ENCODE measurements around the gene FEZ2. TPM values are rescaled to one million over a fixed set of nuclear protein-coding genes. Genes with fewer than 3 reads are reported as not detected.
A peak's percentile ranks its signal among the peaks of the same experiment; 100 is the strongest.

The FEZ2 gene
- polyA plus RNA-seq, 1 of the 3 experiments (the other 2 are of a cell fraction): 37.2 TPM

- no peaks in the 10 kb centered on the region for H3K9me3 ChIP-seq
- H3K27me3 ChIP-seq (ENCODE audit: insufficient read depth): no peaks in the 10 kb centered on the region
- H3K4me2 ChIP-seq: no peak overlapping the region
- no peak overlapping the region for H3K4me3 ChIP-seq (ENCODE audit: low read depth in 2 of 2, low read length in 1 of 2)
- no peak for DNase-seq
- ChIA-PET CTCF (interaction anchor here (0.9 kb wide), 1 partner anchor 64 kb away, joined by 3 read pairs; no protein-coding TSS in a partner anchor), POLR2A (no interaction called here)
- peaks cover 0 to 12% of the 10 kb centered on the region in 2 experiments; a peak in 2 of 4 replicates for H3K4me1 ChIP-seq (ENCODE audit: control insufficient read depth in 1 of 2, insufficient read depth in 2 of 2, low read depth in 1 of 2, low read length in 1 of 2)
- H2AFZ ChIP-seq (ENCODE audit: low read depth): no peak overlapping the region
- peak overlapping the region in 1 of 2 experiments; percentile 16; a peak in 1 of 4 replicates for H3K27ac ChIP-seq (ENCODE audit: low read depth in 2 of 2, low read length in 1 of 2)
- peaks cover 18% of the 10 kb centered on the region for H4K20me1 ChIP-seq (ENCODE audit: insufficient read depth)
- no peaks in the 10 kb centered on the region for H3F3A ChIP-seq (replicated peaks; ENCODE audit: insufficient read depth)
- TF ChIP-seq EZH2phosphoT487 (IDR thresholded peaks at IDR 0.05; ENCODE audit: borderline replicate concordance, low read depth): no peak
- no peak for TF ChIP-seq CHD2 (IDR thresholded peaks at IDR 0.05; ENCODE audit: low read length, partially characterized antibody)
- TF ChIP-seq ZBTB33 (IDR thresholded peaks at IDR 0.05; ENCODE audit: borderline replicate concordance, low read depth): no peak
- TF ChIP-seq FOXJ3 (CRISPR knock-in tag; IDR thresholded peaks at IDR 0.05): no peak
- H3K9ac ChIP-seq: no peak overlapping the region
- peaks cover 98% of the 10 kb centered on the region for H3K79me2 ChIP-seq (ENCODE audit: insufficient read depth)
- 55% methylated on average over 2 of the region's 2 CpGs for WGBS (ENCODE audit: low lambda C conversion rate)
- H3K9me2 ChIP-seq: no peaks in the 10 kb centered on the region
- peaks cover 38 to 54% of the 10 kb centered on the region in 2 experiments for H3K36me3 ChIP-seq (replicated peaks in 1 of 2; ENCODE audit: control insufficient read depth in 1 of 2, insufficient read depth in 2 of 2, low read length in 1 of 2)
Measured at GRCh38 chr2:36589230-36589630, 8.7 kb downstream of the FEZ2 start.

GRCh38 chr2:36587556-36587955 lies 10.4 kb downstream of the FEZ2 start:
- peaks cover 95% of the 10 kb centered on the region for H3K79me2 ChIP-seq (ENCODE audit: insufficient read depth)
- H3K9me2 ChIP-seq: no peaks in the 10 kb centered on the region
- no peaks in the 10 kb centered on the region for H3K27me3 ChIP-seq (ENCODE audit: insufficient read depth)
- no peaks in the 10 kb centered on the region for H3F3A ChIP-seq (replicated peaks; ENCODE audit: insufficient read depth)
- peaks cover 12% of the 10 kb centered on the region; the same call in 1 of the 2 replicates for H4K20me1 ChIP-seq (ENCODE audit: insufficient read depth)
- TF ChIP-seq SMC3 (IDR thresholded peaks at IDR 0.05; ENCODE audit: low read depth, low read length) (no peak), EZH2phosphoT487 (IDR thresholded peaks at IDR 0.05; ENCODE audit: borderline replicate concordance, low read depth) (no peak), RXRA (IDR thresholded peaks at IDR 0.05; ENCODE audit: borderline replicate concordance, low read depth) (no peak), EP300 (IDR thresholded peaks at IDR 0.05; ENCODE audit: borderline replicate concordance in 1 of 2, low read depth in 1 of 2, low read length in 1 of 2) (no peak), GATA2 (CRISPR knock-in tag; IDR thresholded peaks at IDR 0.05) (no peak), FOXJ3 (CRISPR knock-in tag; IDR thresholded peaks at IDR 0.05) (no peak), CHD2 (IDR thresholded peaks at IDR 0.05; ENCODE audit: low read length, partially characterized antibody) (no peak), PBX3 (IDR thresholded peaks at IDR 0.05) (no peak), SIN3A (IDR thresholded peaks at IDR 0.05; ENCODE audit: borderline replicate concordance, low read depth, low read length) (no peak), JUND (IDR thresholded peaks at IDR 0.05) (no peak), NFIC (IDR thresholded peaks at IDR 0.05; ENCODE audit: borderline replicate concordance) (no peak)
- TF ChIP-seq, protein P1, sequence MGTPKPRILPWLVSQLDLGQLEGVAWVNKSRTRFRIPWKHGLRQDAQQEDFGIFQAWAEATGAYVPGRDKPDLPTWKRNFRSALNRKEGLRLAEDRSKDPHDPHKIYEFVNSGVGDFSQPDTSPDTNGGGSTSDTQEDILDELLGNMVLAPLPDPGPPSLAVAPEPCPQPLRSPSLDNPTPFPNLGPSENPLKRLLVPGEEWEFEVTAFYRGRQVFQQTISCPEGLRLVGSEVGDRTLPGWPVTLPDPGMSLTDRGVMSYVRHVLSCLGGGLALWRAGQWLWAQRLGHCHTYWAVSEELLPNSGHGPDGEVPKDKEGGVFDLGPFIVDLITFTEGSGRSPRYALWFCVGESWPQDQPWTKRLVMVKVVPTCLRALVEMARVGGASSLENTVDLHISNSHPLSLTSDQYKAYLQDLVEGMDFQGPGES (IDR thresholded peaks at IDR 0.05; ENCODE audit: low read depth, low read length): no peak
- POLR2A ChIA-PET: no interaction called here
- no peak overlapping the region for H3K4me2 ChIP-seq
- peak overlapping the region in 1 of 2 experiments; percentile 29; a peak in 2 of 4 replicates for H3K27ac ChIP-seq (ENCODE audit: low read depth in 2 of 2, low read length in 1 of 2)
- H2AFZ ChIP-seq (ENCODE audit: low read depth): no peak overlapping the region
- H3K36me3 ChIP-seq (replicated peaks in 1 of 2; ENCODE audit: control insufficient read depth in 1 of 2, insufficient read depth in 2 of 2, low read length in 1 of 2): peaks cover 55 to 65% of the 10 kb centered on the region in 2 experiments
- H3K9me3 ChIP-seq: no peaks in the 10 kb centered on the region
- no peak overlapping the region for H3K4me3 ChIP-seq (ENCODE audit: low read depth in 2 of 2, low read length in 1 of 2)
- H3K4me1 ChIP-seq (ENCODE audit: control insufficient read depth in 1 of 2, insufficient read depth in 2 of 2, low read depth in 1 of 2, low read length in 1 of 2): peaks cover 0 to 12% of the 10 kb centered on the region in 2 experiments; a peak in 2 of 4 replicates
- no peak overlapping the region for H3K9ac ChIP-seq
- CTCF ChIA-PET: interaction anchor here (0.7 kb wide), 1 partner anchor 111 kb away, joined by 3 read pairs; no protein-coding TSS in a partner anchor
- WGBS (ENCODE audit: low lambda C conversion rate): 85% methylated on average over 3 of the region's 3 CpGs
- DNase-seq: no peak
